NCI-H2196 (cell line): ENCODE results near the gene CEP250.
"Not testable (repeated sequence)": the region's sequence is repeated elsewhere in the genome, so short reads cannot be mapped to it uniquely, and the experiment has no call there.

Experiments used
- DNase-seq: peaks from one replicate; lab custom pipeline; 2025; ENCODE audit not compliant: unreplicated experiment; lab: John Stamatoyannopoulos, UW

The CEP250 gene

DNA sequence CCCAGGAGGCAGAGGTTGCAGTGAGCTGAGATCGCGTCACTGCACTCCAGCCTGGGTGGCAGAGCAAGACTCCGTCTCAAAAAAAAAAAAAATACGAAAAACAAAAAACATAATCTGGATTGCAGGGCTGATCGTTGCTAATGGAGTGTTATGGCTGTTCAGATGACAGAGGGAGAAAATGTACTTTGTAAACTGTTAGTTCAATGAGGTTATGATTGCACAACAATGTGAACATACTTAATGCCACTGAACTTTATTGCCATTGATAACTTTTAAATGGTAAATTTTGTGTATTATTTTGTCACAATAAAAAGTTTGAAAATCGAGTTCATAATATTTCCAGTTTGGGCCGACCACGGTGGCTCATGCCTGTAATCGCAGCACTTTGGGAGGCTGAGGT, 63.6 kb downstream of the CEP250 start:
- DNase-seq = no peak

DNA sequence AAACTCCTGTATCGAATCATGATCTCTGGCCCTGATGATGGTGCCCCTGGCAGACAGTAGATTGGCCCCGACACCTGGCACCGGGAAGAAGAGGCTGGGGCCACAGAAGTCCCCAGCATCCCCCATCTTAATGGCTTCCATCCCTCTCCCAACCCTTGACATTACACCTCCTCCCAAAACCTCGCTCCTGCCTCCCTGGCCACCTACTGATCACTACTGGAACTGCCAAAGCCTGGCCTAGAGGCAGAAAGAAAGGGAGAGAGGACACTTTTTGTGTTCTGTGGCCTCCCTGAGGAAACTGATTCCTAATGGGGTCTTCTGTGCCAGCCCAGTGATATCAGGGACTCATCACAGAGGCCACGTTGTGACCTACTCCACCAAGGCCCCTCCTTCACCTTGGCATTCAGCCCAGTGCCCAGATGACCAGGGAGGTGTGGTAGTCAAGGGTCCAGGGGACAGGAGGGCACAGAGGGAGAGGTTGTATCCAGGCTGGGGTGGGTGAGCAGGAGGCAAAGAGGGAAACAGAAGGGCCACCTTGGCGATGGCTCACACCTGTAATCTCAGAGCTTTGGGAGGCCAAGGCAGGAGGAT, 68.0 kb downstream of the CEP250 start:
- peak; percentile 36 for DNase-seq

DNA sequence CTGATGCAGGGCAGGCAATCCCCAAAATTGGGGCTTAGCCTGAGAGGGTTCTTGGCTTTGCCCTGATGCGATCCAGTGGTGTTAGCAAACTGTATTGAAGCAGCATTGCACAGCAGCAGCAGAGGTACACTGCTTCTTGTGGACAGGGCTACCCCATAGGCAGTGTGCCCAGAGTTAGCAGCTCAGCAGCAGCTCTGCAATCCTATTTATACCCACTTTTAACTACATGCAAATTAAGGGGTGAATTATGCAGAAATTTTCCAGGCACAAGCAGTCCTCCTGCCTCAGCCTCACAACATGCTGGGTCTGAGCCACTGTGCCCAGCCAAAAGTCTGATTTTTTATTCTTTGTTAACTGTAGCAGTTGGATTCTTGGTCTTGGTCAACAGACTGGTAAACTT, 70.2 kb downstream of the CEP250 start:
- no peak for DNase-seq

DNA sequence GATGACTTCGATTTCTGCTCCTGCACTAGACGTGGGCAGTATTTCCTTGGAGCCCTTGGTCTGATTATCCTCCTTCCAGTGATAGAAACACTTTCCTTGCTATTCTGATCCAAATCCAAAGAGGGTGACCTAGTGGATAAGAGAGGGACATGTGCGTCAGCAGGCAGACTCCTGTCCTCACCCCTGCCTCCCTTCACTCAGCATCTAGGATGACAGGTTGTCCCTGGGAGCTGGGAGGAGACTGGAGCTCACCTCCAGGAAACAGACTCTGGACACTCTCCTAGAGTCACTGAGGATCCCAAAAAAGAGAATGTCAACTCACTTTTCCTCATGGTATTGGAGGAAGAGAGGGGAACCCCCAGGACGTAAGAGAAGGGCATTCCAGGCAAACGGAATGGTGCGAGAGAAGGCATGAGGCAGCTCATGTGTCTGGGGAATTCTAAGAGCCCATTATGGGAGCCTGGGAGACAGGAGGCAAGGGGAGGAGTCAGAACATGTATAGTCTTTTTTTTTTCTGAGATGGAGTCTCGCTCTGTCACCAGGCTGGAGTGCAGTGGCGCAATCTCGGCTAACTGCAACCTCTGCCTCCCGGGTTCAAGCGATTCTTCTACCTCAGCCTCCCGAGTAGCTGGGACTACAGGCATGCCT, 71.8 kb downstream of the CEP250 start:
- no peak for DNase-seq

DNA sequence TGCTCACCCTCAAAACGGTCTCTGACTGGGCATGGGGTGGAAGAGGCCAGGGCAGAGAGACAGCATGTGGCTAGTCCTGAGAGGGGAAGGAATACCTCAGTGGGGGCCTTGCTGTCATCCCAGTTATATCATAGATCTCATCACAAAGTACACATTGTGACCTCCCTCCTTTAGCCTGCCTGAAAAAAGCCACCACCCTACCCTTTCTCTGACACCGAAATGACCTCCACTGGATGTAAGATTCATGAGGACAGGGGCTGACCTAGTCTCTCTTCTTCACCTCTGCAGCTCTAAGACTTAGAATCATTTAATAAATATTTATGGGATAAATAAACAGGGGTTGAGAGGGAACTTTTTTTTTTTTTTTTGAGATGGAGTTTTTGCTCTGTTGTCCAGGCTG, 74.2 kb downstream of the CEP250 start, which contains the start of gene C20orf173:
TSS of gene C20orf173 (minus strand) at position 101 of the 400 bp plus-strand sequence. CDS start 279 bp downstream, outside the sequence.
- no peak for DNase-seq

GRCh38 chr20:35539756-35540212, 84.4 kb downstream of the CEP250 start:
- peak; percentile 98 for DNase-seq

GRCh38 chr20:35541118-35541782, 85.9 kb downstream of the CEP250 start:
- DNase-seq = no peak

- DNase-seq = peak; percentile 99
Observed at GRCh38 chr20:35541783-35542662, 86.6 kb downstream of the CEP250 start, which contains the start of gene ERGIC3. Gene ERGIC3, plus strand, starts transcription at chr20:35542078. Its CDS starts 20 bp downstream, at chr20:35542098.

DNA sequence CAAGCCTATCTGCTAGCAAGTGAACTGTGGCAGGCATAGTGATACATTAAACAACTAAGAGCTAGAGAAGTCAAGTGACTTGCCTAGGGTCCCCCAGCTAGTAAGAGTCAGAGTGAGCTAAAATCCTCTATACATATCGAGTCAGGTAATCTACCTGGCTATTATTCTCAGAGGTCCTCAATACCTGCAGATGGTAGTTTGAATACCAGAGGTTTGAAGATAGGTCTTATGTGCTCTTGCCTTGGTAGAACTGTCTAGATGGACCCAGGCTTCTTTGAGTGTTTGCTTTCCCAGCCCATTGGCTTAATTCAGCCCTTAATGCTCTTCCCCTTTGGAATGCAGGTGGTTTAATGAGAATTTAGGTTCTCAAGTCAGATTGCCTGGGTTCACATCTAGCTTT, 87.6 kb downstream of the CEP250 start:
- DNase-seq = no peak

DNA sequence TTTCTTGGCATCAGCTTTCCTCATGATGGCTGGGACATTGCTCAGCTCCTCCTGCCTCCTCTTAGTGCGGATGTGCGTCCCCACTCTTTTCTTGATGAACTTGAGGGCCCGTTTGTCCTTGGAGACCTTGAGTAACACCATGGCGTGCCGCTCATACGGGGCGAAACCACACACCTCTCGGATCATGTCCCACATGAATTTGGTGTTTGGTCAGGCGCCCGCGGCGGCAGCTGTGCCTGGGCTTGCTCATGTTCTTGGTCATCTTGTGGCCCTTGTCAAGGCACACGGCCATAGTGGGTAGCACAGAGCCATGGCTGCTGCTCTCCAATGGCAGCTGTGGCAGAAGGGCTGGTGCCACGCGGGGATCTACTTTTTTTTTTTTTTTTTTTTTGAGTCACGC, 89.0 kb downstream of the CEP250 start:
- no peak for DNase-seq

DNA sequence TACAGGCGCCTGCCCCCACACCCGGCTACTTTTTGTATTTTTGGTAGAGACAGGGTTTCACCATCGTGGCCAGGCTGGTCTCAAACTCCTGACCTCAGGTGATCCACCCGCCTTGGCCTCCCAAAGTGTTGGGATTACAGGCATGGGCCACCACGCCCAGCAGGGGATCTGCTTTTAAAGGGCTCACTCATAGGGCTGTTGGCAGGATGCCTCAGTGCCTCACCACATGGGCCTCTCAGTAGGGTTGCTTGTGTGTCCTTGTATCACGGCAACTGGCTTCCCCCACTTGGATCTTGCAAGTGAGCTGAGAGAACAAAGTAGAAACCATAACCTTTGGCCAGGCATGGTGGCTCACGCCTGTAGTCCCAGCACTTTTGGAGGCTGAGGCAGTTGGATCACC, 89.5 kb downstream of the CEP250 start:
- DNase-seq = not testable (repeated sequence)

DNA sequence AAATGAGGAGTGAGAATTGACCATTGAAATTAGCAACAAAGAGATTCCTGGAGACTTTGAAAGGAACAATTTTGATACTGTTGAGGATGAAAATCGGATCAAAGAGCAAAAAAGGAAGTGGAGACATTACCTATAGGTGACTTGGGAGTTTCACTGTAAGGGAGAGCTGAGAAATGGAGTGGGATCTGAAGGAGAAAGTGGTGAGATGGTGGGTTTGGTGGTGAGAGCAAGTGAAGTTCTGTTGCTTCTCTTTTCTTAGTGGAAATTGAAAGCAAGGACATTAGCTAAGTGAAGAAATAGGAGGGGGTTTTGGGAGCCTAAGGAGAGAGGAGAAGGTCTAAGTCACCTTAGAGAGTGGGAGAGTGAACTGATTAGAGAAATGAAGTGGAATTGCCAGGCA, 90.7 kb downstream of the CEP250 start:
- no peak for DNase-seq

- no peak for DNase-seq
Observed at GRCh38 chr20:35547329-35547728, 91.9 kb downstream of the CEP250 start.

DNA sequence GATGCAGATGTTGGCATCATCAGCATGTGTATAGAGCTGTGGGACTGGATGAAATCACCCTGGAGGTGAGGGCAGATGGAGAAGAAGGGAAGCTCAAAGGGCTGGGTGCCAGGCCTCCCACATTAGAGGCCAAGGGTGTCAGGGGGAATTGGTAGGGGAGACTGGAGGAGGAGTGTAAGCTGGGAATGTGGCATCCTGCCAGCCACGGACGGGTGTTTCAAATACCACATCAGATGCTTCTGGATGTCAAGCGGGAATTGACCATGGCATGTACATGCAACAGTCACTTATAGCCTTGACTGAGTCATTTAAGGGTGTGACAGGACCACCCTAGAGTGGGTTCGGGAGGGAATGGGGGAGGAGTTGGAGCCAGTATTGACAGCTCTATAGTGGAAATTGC, 96.1 kb downstream of the CEP250 start:
- no peak for DNase-seq

- DNase-seq = no peak
Observed at GRCh38 chr20:35552914-35553313, 97.5 kb downstream of the CEP250 start.

- peak; percentile 60 for DNase-seq
Observed at GRCh38 chr20:35555461-35555860, 100.1 kb downstream of the CEP250 start.

DNA sequence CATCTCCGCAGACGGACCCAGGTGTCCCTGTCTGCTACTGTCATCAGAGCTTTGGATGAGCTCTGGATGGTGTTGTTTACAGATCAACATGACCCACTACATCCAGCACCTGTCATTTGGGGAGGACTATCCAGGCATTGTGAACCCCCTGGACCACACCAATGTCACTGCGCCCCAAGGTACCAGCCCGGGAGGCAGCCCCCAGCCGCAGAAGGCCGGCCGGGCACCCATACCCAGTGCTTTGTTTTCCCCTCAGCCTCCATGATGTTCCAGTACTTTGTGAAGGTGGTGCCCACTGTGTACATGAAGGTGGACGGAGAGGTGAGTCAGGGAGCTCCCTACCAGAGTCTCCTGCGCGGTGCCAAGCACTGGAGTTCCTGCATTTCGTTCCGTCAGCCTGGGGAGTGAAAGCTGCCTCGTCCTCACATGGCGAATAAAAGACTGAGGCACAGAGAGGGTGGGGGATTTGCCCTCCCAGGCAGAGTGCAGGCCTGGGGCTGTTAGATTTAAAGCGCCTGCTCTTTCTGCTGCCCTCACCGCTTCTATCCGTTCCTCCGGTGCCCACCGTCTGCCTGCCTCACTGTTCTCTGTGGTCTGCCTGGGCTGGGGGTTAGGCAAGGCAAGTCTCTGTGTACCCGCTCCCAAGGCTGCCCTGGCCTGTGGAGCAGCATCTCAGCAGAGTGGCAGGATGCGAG, 100.7 kb downstream of the CEP250 start:
- no peak for DNase-seq

GRCh38 chr20:35556871-35557270, 101.5 kb downstream of the CEP250 start:
- DNase-seq = no peak

DNA sequence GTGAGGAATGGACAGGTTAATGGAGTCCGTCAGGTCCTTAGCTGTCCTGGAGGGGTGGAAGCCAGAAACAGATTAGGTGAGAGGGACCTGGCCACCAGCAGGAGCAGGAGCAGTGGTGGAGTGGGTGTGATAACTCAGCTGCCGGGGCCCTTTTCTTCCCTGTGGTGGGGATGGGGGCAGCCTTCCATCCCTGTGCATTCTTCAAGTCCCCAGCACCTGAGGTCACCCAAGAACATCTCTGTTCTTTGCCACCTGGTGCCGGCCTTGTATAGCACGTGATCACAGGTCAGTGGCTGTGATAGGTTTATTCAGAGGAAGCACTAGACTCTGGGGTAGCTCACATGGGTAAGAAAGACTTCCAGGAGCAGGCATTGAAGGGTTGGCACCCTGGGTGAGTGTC, 103.1 kb downstream of the CEP250 start:
- no peak for DNase-seq

DNA sequence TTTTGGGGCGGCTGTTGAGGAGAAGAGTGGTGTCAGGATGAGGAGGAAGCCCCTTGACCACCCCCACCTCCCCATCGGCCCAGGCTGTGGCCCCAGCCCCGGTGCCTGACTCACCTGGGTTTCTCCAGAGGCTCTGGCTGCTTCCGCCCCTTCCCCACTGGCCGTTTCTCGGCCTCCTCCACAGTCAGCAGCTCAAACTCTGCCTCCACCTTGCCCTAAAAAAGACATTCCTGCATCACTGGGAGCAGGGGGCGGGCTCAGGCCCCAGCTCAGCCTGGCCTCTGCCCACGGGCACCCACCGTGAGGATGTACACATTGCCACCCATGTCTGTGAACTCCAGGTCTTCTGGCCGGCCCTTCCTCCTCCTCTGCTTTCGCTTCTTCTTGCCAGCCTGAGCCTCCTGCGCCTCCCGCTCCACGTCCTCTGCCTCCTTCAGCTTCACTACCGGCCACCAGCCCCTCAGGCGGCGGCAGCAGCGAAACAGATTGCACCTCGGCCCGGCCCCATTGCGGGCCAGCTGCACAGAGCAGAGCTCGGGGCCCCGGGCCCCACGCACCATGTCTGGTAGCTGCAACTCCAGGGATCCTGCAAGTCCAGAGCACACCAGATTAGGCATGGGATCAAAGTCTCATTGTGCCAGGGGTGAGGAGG, 103.8 kb downstream of the CEP250 start:
- no peak for DNase-seq
